ENCODE measurements around the gene F5. TPM values are rescaled to one million over a fixed set of nuclear protein-coding genes. Genes with fewer than 3 reads are reported as not detected.
"Not testable (repeated sequence)": the region's sequence is repeated elsewhere in the genome, so short reads cannot be mapped to it uniquely, and the experiment has no call there.

Gene F5
- total RNA-seq, 1 donor from 2014 or later = 38.6 TPM

DNA sequence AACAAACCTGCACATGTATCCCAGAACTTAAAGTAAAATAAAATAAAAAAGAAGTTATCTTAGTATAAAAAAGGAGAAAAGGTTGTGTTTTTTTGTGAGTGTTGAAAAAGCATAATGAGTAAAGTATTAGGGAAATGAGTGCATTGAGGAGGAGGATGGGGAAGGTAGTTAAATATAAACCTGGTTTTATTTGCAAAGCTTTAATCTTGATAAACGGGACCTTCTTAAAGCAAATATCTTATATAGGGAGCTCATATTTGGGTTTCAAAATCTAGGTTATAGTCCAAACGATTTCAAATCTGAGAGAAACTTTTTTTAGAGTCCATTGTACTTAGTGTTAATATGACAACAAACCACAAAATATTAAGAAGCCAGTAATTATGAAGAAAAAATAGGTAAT, 78.9 kb downstream of the F5 start:
- Mint-ChIP-seq H3K27ac (no peak overlapping the region), H3K36me3 (no peaks in the 10 kb centered on the region), H3K4me3 (no peak overlapping the region), H3K4me1 (no peaks in the 10 kb centered on the region), H3K9me3 (no peaks in the 10 kb centered on the region), H3K27me3 (ENCODE audit: low read depth) (no peaks in the 10 kb centered on the region)
- DNase-seq (ENCODE audit: low spot score in 2 of 2, unreplicated experiment in 2 of 2) = no peak
- TF ChIP-seq, protein P1, sequence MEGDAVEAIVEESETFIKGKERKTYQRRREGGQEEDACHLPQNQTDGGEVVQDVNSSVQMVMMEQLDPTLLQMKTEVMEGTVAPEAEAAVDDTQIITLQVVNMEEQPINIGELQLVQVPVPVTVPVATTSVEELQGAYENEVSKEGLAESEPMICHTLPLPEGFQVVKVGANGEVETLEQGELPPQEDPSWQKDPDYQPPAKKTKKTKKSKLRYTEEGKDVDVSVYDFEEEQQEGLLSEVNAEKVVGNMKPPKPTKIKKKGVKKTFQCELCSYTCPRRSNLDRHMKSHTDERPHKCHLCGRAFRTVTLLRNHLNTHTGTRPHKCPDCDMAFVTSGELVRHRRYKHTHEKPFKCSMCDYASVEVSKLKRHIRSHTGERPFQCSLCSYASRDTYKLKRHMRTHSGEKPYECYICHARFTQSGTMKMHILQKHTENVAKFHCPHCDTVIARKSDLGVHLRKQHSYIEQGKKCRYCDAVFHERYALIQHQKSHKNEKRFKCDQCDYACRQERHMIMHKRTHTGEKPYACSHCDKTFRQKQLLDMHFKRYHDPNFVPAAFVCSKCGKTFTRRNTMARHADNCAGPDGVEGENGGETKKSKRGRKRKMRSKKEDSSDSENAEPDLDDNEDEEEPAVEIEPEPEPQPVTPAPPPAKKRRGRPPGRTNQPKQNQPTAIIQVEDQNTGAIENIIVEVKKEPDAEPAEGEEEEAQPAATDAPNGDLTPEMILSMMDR (IDR thresholded peaks at IDR 0.05; ENCODE audit: unreplicated experiment) = no peak

DNA sequence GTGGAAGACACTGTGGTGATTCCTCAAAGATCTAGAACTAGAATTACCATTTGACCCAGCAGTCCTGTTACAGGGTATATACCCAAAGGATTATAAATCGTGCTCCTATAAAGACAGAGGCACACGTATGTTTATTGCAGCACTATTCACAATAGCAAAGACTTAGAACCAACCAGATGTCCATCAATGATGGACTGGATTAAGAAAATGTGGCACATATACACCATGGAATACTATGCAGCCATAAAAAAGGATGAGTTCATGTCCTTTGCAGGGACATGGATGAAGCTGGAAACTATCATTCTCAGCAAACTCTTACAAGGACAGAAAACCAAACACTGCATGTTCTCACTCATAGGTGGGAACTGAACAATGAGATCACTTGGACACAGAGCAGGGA, 82.7 kb downstream of the F5 start:
- H3K27me3 Mint-ChIP-seq (ENCODE audit: low read depth); H3K36me3 Mint-ChIP-seq: not testable (repeated sequence)

DNA sequence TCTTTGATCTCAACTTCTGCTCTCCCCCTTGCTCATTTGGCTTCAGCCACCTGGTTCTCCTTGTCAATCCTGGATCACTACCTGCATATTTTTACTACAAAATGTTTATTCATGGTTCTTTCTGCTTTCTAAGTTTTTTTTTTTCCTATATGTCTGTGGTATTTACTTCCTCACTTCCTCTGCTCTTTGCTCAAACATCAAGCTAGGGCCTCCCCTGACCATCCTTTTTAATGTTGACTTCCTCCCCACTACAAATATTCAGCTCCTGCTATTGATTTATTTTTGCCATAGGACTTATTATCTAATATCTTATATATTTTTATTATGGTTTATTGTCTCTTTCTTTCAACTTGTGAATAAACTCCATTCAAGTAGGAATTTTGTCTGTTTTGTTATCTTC, 86.5 kb downstream of the F5 start:
- H3K4me3 Mint-ChIP-seq = no peak overlapping the region
- H3K9me3 Mint-ChIP-seq = peaks cover 10% of the 10 kb centered on the region
- H3K27ac Mint-ChIP-seq = no peak overlapping the region
- no peaks in the 10 kb centered on the region for H3K36me3 Mint-ChIP-seq
- H3K27me3 Mint-ChIP-seq (ENCODE audit: low read depth) = no peaks in the 10 kb centered on the region
- peaks cover 12% of the 10 kb centered on the region for H3K4me1 Mint-ChIP-seq
- no peak for DNase-seq (ENCODE audit: low spot score in 2 of 2, unreplicated experiment in 2 of 2)
- TF ChIP-seq, protein P1 (IDR thresholded peaks at IDR 0.05; ENCODE audit: unreplicated experiment) = no peak

More for the DNA sequence above, 82.7 kb downstream of the F5 start:
- H3K4me1 Mint-ChIP-seq; H3K27ac Mint-ChIP-seq; H3K9me3 Mint-ChIP-seq; H3K4me3 Mint-ChIP-seq; DNase-seq (ENCODE audit: low spot score in 2 of 2, unreplicated experiment in 2 of 2): not testable (repeated sequence)

DNA sequence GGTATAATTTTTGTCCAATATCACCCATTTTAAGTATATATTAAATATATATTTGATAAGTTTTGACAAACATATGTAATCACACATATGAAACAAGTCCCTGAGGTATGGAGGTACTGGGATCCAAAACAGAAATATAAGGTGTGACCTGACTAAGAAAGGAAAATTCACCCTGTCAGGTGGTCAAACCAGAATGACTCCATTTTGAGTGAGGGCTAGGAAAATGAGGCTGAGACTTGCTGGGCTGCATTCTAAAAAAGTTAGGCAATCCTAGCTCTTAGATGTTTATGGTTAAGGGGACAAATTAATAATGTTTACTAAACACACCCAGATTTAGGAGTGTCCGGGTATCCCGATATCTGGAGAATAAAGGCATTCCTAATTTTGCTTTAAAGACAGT, 89.0 kb downstream of the F5 start:
- peaks cover 12% of the 10 kb centered on the region for H3K4me1 Mint-ChIP-seq
- no peak overlapping the region for H3K4me3 Mint-ChIP-seq
- H3K27me3 Mint-ChIP-seq (ENCODE audit: low read depth) = no peaks in the 10 kb centered on the region
- TF ChIP-seq, protein P1 (IDR thresholded peaks at IDR 0.05; ENCODE audit: unreplicated experiment) = no peak
- H3K36me3 Mint-ChIP-seq = no peaks in the 10 kb centered on the region
- no peak overlapping the region for H3K27ac Mint-ChIP-seq
- no peak for DNase-seq (ENCODE audit: low spot score in 2 of 2, unreplicated experiment in 2 of 2)
- peaks cover 10% of the 10 kb centered on the region for H3K9me3 Mint-ChIP-seq

DNA sequence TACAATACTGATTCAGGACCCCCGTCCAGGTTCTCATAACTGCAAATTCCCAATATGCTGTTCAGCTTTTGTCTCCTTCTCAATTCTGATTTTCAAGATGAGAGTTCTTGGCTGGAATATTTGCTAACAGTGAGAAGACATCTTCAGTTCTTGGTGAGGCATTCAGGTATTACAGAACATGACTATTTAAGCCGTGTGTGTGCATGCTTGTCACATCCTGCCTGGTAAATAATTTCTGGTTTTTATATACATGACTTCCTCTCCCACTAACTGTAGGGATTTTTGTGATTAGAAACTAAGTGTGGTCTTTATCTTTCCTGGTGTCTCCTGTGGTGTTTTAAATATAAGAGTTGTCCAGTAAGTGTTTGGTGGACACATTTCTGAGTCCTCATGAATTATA, 90.4 kb downstream of the F5 start:
- Mint-ChIP-seq H3K9me3 (peaks cover 10% of the 10 kb centered on the region), H3K36me3 (no peaks in the 10 kb centered on the region), H3K27me3 (ENCODE audit: low read depth) (no peaks in the 10 kb centered on the region), H3K4me3 (no peak overlapping the region), H3K4me1 (peaks cover 12% of the 10 kb centered on the region), H3K27ac (no peak overlapping the region)
- no peak for DNase-seq (ENCODE audit: low spot score in 2 of 2, unreplicated experiment in 2 of 2)
- TF ChIP-seq, protein P1 (IDR thresholded peaks at IDR 0.05; ENCODE audit: unreplicated experiment) = no peak

DNA sequence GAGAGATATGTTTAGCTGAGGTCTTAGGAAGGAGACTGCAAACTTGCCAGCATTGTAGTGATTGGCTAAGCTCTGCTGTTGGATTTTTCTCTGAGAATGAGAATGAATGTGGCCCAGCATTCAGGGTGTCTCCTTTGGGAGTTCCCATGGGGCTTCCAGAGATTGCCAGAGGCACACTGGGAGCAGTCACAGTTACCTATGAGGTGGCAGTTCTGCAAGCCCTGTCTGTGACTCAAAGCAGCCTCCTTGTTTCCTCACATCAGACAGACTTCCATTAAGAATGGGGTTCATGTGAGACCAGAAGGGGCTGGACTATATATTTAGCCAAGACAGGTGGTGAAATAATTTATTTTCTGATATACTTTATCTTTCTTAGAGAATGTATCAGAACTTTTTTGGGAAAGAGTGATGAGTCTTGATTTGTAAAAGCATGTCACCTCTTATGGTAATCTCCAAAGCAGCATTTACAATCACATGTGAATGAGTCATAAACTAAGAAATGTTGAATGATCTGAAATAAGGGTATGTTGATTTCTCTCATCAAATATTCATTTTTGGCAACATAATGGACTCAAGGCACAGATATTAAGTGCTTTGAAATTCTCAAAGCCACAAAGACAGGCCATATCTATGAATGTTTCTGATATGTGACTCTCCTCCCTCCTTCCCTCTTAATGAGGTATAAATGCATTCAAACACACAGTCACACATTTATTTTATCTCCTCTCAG, 91.1 kb downstream of the F5 start:
- H3K36me3 Mint-ChIP-seq = no peaks in the 10 kb centered on the region

More for the DNA sequence above, 91.1 kb downstream of the F5 start:
- Mint-ChIP-seq H3K27me3 (ENCODE audit: low read depth) (no peaks in the 10 kb centered on the region), H3K27ac (no peak overlapping the region), H3K4me1 (peaks cover 12% of the 10 kb centered on the region), H3K9me3 (peaks cover 10% of the 10 kb centered on the region), H3K4me3 (no peak overlapping the region)
- TF ChIP-seq, protein P1 (IDR thresholded peaks at IDR 0.05; ENCODE audit: unreplicated experiment) = no peak
- no peak for DNase-seq (ENCODE audit: low spot score in 2 of 2, unreplicated experiment in 2 of 2)

Data from mesothelial cell of epicardium (in vitro differentiated cells).